HG03460 (cell line): Measurements from ENCODE around the gene LCNL1.

Experiments
- ATAC-seq: cut with Tn5 transposase; IDR thresholded peaks from one replicate; pipeline ENCODE4 v1.9.1; 2021; ENCODE audit not compliant: unreplicated experiment

LCNL1 gene

GRCh38 chr9:136973618-136974617, 8.9 kb upstream of the LCNL1 start:
- ATAC-seq, result no peak

- ATAC-seq, result no peak
Measured at GRCh38 chr9:136974817-136975535, 7.8 kb upstream of the LCNL1 start.

- no peak for ATAC-seq
Measured at GRCh38 chr9:136975644-136976043, 7.1 kb upstream of the LCNL1 start.

GRCh38 chr9:136977223-136977622, 5.6 kb upstream of the LCNL1 start, which contains the start of gene PTGDS:
Gene PTGDS (plus strand): TSS chr9:136977504. CDS start chr9:136977579, 75 bp downstream.
- ATAC-seq, result no peak

GRCh38 chr9:136977649-136978072, 5.1 kb upstream of the LCNL1 start:
- no peak for ATAC-seq

- no peak for ATAC-seq
Measured at GRCh38 chr9:136978073-136978864, 4.5 kb upstream of the LCNL1 start.

GRCh38 chr9:136978865-136979544, 3.8 kb upstream of the LCNL1 start:
- no peak for ATAC-seq

GRCh38 chr9:136979769-136980587, 2.8 kb upstream of the LCNL1 start:
- no peak for ATAC-seq

- no peak for ATAC-seq
Measured at GRCh38 chr9:136980669-136981478, 1.9 kb upstream of the LCNL1 start.

GRCh38 chr9:136981588-136982231, 1.1 kb upstream of the LCNL1 start:
- no peak for ATAC-seq

GRCh38 chr9:136983167-136983566, 374 bp downstream of the LCNL1 start:
- ATAC-seq, result no peak

- no peak for ATAC-seq
Measured at GRCh38 chr9:136983656-136984314, 992 bp downstream of the LCNL1 start.

GRCh38 chr9:136984464-136985026, 1.8 kb downstream of the LCNL1 start:
- no peak for ATAC-seq

GRCh38 chr9:136985027-136985602, 2.3 kb downstream of the LCNL1 start:
- no peak for ATAC-seq

- ATAC-seq, result no peak
Measured at GRCh38 chr9:136985853-136986252, 3.1 kb downstream of the LCNL1 start.

GRCh38 chr9:136988872-136989271, 6.1 kb downstream of the LCNL1 start:
- no peak for ATAC-seq
